EH (cell line): Measurements from ENCODE around the gene CMSS1.
A peak's percentile ranks its signal among the peaks of the same experiment; 100 is the strongest.
"Not testable (repeated sequence)": the region's sequence is repeated elsewhere in the genome, so short reads cannot be mapped to it uniquely, and the experiment has no call there.

Experiments used
- DNase-seq: peaks from one replicate; pipeline ENCODE4 v3.0.0-alpha.2; 2015; ENCODE audit warnings: low read depth

Gene CMSS1

GRCh38 chr3:99818818-99819217 lies 1.2 kb downstream of the CMSS1 start:
- DNase-seq, result no peak

GRCh38 chr3:99823723-99824711 lies 6.4 kb downstream of the CMSS1 start:
- no peak for DNase-seq

DNA sequence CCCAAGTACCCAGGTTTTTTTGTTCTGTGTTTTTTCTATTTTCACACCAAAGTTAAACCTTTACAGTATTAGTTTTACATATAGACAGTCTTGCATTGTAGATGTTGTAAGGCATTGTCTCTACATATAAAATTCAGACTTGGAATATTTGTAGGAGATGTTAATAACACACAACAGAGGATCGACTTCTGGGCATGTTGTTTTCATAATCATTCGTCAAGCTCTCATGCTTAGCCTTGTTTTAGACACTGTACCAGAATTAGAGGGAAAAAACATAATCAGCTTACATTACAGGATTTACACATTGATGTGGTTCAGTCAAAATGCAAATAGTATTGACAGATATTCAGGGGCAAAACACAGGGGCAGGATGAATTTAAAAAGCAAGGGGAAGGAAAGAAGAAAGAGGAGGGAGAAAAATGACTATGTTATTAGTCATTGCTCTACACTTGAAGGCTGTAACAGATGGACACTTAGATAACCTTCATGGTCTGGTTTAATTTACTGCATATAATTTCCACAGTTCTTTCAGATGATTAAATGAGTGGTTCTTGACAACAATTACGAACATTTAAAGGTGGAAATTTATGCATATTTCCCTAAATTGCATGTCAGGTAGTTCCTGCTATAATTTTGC lies 7.5 kb downstream of the CMSS1 start:
- DNase-seq, result peak; percentile 61

DNA sequence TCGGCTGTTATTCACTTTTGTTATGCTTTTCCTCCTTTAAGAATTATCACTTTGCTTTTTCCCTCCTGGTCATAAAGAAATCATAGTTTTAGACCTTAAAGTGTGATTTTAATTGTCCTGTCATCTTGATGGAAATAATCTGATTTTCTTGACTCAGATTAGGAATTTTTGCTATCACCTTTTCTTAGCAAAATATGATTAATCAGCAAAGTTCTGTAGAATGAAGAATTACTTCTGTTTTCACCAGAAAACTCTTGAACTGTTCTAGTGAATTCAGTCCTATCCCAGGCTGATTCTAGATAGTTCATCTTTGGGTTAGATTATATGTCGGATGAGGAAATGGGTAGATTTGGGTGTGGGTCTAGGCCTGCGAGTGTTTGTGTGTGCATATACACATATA lies 12.2 kb downstream of the CMSS1 start:
- DNase-seq, result no peak

GRCh38 chr3:99833617-99834205 lies 16.0 kb downstream of the CMSS1 start:
- DNase-seq, result no peak

DNA sequence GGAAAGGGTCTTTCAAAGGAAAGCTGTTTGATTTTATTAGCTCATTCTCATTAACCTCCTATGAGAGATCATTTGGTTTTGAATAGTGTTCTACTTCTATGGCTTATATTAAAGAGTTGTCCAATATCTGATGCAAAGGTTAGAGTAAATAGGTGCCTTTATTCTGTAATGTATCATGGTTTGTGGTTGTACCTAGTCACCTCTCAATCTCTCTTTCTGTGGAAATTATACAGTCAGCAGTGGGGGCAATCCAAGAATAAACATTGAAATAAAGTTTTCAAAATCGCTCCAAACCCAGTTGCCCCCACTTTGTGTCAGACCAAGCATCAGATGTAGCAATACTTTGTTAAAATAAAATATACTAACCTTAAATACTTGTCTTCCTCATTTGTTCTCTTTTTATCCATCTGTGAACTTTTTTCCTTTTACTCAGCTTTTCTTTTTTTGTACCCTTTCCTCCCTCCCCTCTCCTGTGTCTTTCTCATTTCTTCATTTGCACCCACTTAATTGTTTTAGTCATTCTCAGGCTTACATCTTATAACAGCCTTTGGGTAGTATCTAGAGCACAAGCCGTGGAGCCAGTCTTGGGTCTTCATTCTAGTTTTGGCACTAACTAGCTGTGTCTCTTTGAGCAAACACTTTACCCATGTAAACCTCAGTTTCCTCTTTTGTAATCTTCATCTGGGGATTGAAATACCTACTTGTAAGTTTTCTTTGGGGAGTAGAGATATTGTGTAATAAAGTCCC lies 16.7 kb downstream of the CMSS1 start:
- no peak for DNase-seq

- no peak for DNase-seq
These were observed 19.0 kb downstream of the CMSS1 start for GRCh38 chr3:99836681-99837080.

GRCh38 chr3:99837715-99838114 lies 20.1 kb downstream of the CMSS1 start:
- no peak for DNase-seq

GRCh38 chr3:99838755-99839154 lies 21.1 kb downstream of the CMSS1 start:
- no peak for DNase-seq

DNA sequence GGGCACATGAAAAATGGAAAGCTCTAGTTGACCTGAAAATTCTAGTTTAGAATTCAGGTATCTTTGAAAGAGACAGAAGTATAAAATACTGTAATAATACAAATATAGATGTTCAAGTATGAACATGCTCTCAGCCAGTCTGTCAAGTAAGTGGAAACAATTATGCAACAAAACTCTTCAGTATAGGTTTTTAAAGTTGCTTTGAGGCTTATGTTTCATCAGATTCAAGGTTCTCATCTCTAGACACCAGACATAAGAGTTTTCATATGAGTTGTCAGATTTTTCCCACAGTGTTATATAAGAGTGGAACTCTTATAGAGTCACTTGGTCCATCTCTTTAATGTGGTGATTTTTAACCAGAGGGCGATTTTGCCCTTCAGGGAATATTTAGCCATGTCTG lies 22.0 kb downstream of the CMSS1 start:
- DNase-seq, result no peak

GRCh38 chr3:99841949-99842348 lies 24.3 kb downstream of the CMSS1 start:
- not testable (repeated sequence) for DNase-seq

DNA sequence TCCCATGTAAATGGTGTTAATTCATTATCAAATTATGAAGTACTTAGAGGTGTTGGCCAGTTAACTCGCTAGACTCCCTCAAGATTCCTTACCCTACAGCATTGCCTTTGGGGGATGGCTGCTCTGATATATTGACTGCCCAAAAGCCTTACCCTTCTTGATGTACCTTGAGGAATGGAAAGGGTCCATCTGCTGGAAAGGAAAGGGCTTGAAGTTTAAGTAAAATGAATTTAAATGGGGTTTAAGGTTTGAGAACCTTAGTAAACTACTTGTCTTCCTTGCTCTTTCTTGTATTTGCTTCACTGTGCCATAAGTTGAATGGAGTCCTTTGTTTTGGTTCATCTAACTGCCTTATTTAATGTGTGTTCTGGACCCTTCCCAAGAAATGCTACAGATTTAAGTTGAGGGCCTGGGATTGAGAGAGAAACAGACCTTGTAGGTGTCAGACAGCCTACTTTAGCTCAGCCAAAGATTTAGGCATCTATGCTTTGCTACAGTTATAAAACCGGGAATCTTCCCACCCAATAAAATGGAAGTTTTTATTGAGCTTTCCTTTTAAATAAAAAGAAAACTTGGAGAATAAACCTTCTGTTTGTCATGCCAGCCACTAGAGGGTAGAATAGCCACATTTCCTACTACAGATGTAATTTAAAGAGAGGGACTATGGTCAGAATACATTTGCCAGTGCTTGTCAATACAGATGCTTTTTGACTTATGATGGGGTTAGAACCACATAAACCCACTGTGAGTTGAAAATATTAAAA lies 25.3 kb downstream of the CMSS1 start:
- DNase-seq, result peak; percentile 74

DNA sequence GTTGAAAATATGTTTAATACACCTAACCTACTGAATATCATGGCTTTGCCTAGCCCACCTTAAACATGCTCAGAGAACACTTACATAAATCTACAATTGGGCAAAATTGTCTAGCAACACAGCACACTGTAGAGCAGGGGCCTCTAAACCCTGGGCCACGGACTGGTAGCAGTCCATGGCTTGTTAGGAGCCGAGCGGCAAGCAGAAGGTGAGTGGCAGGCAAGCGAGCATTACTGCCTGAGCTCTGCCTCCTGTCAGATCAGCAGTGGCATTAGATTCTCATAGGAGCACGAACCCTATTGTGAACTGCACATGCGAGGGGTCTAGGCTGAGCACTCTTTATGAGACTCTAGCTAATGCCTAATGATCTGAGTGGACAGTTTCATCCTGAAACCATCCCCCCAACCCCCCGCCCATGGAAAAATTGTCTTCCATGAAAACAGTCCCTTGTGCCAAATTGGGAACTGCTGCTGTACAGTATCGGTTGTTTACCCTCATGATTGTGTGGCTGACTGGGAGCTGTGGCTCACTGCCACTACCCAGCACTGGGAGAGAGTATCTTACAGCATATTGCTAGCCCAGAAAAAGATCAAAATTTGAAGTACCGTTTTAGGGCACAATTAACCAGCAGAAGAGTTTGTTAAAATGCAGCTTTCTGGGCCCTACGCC lies 26.1 kb downstream of the CMSS1 start:
- DNase-seq, result no peak

- DNase-seq, result no peak
These were observed 27.7 kb downstream of the CMSS1 start for GRCh38 chr3:99845331-99845730.

GRCh38 chr3:99845999-99846398 lies 28.3 kb downstream of the CMSS1 start:
- no peak for DNase-seq

- peak; percentile 38 for DNase-seq
These were observed 29.0 kb downstream of the CMSS1 start for GRCh38 chr3:99846477-99847160.

GRCh38 chr3:99848433-99848832 lies 30.8 kb downstream of the CMSS1 start:
- no peak for DNase-seq

DNA sequence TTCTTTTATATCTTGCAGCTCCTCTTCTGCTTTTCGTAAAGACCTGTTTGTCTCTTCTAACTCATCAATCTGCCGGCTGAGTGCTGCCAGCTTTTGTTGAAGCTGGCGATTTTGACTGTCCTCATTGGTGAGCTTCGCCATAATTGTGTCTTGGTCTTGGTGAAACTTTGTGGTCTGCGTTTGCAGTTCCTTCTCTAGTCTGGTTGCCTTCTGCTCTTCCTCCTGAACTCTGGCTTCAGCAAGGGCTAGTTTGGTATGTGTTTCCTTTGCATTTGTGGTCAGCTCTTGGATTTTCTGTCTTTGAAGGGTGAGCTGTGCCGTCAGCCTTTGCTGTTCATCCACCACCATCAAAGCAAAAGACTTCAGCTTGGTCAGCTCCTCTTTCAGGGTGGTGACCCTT lies 32.9 kb downstream of the CMSS1 start:
- no peak for DNase-seq

- DNase-seq, result no peak
These were observed 34.3 kb downstream of the CMSS1 start for GRCh38 chr3:99851955-99852354.

DNA sequence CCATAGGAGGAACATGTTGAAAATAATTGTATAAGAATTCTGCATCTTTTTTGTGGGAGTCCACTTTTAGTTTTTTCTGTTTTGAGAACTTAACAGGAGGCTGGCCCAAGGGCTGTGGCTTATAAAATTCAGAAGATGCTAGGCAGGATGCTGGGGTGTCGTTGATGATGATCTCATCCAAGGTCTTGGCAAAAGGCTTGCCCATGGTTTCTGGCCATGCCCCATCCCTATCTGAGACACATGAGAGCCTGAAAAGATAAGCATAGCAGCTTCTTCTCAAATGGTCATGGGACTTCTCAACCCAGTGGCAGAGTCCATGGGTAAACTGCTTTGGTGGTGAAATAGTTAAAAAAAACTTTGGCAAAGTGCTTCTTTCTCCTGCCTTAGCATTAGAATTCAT lies 35.2 kb downstream of the CMSS1 start:
- DNase-seq, result peak; percentile 50
